ENCODE results near the gene MRPL57.
"Not testable (repeated sequence)": the region's sequence is repeated elsewhere in the genome, so short reads cannot be mapped to it uniquely, and the experiment has no call there.

The MRPL57 gene

DNA sequence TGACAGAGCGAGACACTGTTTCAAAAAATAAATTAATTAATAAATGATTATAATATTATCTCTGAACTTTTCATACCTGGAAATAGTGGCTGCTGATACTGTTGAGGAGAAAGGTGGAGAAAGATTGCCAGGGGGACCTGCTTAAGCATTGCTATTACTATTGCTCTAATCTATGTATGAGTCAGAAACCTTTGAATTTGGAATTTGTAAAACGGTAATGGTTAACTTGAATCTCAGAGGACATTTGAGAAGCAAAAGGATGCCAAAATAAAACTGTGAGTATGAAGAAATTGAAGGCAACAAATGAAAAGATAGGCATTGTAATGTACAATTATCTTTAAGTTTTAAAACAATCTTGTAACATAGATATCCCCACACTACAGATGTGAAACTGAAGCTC, 5.2 kb downstream of the MRPL57 start:
- no peak for DNase-seq

DNA sequence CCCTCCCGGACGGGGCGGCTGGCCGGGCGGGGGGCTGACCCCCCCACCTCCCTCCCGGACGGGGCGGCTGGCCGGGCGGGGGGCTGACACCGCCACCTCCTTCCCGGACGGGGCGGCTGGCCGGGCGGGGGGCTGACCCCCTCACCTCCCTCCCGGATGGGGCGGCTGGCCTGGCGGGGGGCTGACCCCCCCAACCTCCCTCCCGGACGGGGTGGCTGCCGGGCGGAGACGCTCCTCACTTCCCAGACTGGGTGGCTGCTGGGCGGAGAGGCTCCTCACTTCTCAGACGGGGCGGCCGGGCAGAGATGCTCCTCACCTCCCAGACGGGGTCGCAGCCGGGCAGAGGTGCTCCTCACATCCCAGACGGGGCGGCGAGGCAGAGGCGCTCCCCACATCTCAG, 10.0 kb downstream of the MRPL57 start:
- DNase-seq = not testable (repeated sequence)

DNA sequence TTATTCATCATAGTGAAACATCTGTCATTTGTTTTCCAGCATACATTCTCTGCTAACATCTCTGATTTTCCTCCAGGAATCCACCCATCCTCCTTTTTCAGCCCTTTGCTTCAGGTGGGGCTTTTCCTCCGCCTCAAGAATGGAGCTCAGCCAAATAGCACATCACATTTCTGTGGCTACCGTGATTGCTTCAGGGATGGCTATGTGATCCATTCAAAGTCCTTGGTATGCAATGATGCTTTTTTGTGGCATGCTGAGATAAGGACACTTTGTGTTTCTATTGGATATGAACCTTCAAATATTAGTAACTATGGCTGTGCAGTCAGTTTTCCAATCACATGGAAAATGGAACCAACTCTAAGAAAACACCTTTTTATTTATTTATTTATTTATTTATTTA, 18.3 kb downstream of the MRPL57 start:
- not testable (repeated sequence) for DNase-seq

DNA sequence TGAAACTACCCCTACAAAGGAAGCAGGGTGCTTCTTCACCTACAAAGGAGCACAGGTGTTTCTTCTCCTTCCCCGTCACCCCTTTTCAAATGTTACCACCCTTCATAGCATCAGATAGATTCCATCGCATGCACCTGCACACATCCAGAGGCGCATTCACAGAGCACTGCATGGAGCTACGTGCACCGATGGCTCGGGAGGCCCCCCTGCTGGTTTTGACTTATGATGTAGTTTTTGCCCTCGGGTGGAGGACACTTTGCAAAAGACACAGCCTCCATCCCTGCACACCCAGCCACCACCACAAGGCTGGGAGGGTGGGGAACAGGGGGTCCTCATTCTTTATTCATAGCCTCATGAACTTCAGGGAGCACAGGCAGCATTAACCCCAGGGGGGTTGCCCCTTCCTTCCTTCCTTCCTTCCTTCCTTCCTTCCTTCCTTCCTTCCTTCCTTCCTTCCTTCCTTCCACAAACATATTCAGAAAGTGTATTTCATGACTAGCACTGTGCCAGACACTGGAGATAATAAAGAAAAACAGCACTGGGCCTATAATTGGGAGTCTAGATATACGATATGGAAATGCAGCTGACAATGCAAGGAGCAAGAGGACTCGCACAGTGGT, 21.3 kb downstream of the MRPL57 start:
- not testable (repeated sequence) for DNase-seq

DNA sequence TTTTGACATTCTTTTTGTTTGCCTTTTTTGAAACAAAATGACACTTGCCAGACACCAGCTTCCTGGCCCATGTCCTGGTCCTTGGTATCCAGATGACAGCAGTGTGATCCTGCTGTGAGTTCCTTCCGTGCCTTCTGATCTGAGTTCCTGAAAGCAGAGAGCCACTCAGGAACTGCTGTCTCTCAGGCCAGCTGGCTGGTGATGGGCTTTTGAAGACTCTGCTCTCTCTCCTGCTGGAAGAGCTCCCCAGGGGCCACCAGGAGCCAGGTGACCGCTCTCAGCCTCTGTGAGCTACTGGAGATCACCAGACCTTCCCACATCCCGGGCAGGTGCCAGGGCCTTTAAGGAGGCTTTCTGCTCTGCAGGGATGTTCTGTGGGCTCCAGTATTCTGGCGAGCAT, 21.9 kb downstream of the MRPL57 start:
- not testable (repeated sequence) for DNase-seq

DNA sequence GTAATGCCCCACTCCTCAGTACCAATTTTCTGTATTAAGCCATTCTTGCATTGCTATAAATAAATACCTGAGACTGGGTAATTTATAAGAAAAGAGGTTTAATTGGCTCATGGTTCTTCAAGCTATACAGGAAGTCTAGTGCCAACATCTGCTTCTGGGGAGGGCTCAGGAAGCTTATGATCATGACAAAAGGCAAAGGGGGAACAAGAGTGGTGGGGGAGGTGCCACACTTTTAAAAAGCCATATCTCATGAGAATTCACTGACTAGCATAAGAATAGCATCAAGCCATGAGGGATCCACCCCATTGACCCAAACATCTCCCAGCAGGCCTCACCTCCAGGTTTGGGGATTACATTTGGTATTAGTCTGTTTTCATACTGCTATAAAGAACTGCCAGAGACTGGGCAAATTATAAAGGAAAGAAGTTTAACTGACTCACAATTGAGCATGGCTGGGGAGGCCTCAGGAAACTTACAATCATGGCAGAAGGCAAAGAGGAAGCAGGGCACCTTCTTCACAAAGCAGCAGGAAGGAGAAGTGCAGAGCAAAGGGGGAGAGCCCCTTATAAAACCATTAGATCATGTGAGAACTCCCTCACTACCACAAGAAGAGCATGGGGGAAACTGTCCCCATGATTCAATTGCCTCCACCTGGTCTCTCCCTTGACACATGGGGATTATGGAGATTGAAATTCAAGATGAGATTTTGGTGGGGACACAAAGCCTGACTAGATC, 25.2 kb downstream of the MRPL57 start:
- not testable (repeated sequence) for DNase-seq

DNA sequence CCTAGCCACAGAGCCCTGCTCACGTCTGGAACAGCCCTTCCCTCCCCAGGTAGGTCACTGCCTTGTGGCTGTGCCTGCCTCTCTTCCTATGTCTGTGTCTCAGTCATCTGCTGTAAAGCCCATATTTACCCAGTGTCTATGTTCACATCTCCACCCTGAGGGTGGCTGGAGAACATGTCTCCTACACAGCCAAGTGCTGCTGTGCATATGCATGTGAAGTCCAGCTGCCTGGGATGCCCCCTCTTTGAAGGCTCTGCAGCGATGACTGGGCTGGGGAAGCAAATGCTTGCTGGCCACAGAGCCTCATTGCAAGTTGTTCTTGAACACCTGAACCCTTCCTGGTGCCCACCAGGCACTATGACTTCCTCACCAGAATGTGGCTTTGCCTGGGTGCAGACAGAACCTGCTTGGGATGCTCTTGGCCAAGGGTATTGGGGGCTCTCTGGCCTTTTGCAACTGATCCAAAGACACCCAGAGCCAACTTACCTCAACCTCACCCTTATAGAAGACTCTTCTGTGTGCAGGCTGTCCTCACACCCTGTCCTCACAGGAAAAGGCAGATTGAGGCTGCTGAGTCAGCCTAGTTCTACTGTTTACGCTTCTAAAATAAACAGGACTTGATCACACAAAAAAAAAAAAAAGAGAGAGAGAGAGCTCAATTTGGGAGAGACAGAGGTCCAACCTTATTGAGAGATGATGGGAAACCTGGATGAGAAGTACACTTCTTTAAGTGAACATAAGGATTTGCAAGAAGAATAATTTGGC, 26.5 kb downstream of the MRPL57 start:
- no peak for DNase-seq

DNA sequence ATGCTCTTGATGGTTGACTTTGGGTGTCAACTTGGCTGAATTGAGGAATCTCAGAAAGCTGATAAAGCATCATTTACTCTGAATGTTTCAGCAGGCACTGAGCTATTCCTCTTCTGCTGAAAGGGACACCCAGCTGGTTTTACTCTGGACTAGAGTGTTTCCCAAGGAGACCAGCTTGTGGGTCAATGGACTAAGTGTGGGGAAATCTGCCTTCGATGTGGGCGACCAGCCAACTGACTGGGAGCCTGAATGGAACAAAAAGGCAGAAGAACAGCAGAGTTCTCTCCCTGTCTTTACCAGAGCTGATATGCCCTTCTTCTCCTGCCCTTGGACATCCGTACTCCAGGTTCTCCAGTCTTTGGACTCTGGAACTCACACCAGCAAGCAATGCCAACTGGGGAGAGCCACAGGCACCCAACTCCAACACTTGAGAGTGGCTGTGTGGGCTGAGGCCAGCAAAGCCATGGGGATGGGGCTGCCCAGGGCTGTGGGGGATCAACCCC, 32.2 kb downstream of the MRPL57 start:
- DNase-seq = no peak

DNA sequence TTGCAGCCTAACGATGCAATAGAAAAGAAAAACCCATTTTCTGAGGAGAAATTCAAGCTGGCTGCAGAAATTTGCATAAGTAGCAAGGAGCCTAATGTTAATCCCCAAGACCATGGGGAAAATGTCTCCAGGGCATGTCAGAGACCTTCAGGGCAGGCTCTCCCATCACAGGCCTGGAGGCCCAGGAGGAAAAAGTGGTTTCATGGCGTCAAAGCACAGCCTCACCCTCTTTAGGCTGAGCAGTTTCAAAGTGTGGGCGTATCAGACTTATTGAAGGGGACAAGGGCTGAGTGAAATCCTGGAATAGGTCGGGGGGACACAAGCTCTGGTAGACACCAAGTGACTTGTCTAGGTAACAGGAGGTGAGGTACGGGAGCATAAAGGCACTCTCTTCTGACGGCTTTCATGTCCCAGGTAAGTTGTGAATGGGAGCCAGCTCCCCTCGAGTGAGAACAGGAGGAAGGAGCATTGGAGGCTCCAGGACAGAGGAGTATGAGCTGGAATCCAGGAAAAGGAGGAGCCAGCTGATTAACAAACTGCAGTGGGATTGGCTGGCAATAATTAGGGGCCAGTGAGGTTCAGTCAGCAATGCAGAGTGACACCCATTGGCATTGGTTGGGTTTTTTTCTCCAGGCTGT, 35.8 kb downstream of the MRPL57 start:
- no peak for DNase-seq

DNA sequence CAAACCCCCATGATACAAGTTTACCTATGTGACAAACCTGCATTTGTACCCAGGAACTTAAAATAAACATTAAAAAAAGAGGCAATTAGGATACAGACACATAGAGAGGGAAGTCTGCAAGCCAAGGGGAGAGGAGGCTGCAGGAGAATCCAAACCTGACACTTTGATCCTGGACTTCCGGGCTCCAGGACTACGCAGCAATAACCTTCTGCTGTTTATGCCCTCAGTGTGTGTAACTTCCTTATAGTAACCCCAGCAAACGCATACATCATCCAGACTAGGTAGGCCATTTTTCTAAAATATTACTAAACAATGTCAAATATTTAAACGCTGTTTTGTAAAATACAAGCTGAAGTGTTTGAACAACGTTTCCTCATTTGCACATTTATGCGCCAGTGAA, 39.0 kb downstream of the MRPL57 start:
- DNase-seq = not testable (repeated sequence)

DNA sequence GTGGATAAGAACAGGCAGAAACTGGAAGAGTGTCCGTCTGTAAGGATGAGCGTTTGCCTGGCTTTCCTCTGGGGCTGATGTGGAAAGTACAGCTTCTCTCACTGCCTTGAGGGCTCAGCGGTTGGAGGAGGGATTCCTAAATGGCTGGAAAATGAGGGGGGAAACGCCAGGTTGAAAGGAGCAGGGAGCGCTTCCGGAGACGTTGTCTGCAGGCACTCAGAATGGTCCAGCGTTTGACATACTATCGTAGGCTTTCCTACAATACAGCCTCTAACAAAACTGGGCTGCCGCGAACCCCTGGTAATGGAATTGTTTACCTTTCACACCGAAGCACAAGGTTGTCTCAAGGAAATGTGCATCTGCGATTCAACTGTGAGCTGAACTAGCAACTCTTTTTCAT, 39.9 kb downstream of the MRPL57 start:
- DNase-seq = no peak

DNA sequence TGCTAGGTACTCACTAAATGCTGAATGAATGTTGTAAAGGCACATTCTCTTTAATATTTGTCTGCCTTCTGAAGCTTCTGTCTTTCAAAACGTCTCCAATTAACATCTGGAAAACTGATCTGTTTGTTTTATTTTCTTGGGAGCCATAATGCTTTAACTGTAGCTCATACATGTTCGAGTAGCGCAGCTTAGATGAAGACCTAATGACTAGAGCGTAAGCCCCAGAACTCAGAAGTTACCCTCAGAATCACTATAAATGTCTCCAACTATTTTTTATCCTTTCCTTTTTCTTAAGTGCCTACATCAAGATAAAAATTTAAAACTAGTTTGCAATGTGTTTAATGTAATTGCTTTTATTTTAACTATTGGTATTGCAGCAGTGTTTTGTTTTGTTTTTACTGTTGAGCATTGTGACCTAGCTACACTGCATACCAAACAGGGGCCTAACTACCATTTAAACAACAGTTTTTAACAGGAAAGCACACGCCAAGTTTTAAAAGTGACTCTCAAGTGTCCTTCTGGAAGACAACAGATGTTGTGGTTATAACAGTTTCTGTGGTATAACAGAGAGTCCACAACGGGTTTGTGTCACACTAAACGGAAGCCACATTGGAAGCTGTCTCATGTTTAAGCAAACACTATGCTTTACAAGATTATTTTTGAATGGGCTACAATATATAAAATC, 42.0 kb downstream of the MRPL57 start:
- no peak for DNase-seq

DNA sequence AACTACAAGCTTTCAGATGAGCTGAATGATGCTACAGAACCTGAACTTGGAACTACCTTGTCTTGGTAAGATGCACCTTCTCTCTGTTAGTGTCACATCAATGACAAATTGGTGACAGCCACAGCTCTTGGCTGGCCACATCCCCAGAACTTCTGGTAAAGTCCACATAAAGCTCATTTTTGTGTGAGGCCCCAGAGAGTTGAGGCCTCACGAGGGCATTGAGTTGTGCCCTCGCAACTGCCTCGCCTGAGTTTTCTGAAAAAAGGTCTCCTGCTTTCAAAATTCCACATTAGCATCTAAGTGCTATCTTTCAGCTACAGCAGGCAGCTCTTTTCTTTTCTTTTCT, 42.6 kb downstream of the MRPL57 start:
- DNase-seq = no peak

DNA sequence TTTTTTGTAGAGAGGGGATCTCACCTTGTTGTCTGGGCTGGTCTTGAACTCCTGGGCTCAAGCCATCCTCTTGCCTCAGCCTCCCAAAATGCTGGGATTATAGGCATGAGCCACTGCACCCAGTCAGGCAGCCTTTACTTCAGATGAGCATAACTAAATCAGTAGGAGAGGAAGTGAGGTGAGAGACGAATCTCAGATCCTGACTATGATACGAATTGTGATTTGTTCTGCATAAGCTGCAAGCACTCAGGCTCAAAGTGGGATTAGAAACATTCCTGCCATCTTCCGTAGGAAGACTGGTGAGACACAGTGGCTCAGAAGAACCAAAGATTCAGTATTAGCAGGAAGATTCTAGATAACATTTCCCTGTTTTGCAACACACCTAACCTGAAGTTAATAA, 43.3 kb downstream of the MRPL57 start:
- DNase-seq = not testable (repeated sequence)

DNA sequence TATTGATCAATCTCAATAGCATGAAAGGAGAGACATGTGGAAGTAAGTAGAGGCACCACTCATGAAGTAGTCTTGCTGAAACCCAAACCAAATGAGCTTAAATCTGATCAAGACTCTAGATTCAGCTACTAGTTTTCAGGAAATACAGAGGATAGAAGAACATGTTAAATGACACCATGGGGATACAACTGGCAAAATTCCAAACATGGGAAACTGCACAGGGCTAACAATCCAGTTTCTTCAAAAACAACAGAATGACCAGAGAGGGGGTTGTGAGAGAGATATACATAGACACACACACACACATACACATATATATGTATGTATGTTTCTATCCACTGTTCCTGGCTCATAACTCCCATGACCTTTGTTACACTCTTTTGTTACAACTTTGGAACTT, 44.8 kb downstream of the MRPL57 start:
- no peak for DNase-seq

DNA sequence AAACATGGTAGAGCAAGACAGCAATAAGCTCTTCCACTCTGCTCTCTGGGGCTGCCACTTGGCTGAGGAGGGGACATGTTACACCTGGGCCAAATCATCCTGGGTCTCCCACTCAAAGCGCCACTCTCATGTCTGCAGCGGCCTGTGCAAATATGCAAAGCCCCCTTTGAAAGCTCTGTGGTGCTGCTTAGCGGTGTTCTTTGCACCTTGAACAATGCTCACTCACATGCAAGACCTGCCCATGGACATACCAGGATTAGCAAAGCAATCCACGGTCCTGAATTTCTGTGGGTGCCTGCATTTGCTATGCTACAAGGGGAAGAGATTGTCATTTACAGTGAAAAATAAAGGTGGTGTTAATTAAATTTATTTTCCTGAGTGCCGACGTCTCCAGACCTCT, 48.6 kb downstream of the MRPL57 start:
- no peak for DNase-seq

DNA sequence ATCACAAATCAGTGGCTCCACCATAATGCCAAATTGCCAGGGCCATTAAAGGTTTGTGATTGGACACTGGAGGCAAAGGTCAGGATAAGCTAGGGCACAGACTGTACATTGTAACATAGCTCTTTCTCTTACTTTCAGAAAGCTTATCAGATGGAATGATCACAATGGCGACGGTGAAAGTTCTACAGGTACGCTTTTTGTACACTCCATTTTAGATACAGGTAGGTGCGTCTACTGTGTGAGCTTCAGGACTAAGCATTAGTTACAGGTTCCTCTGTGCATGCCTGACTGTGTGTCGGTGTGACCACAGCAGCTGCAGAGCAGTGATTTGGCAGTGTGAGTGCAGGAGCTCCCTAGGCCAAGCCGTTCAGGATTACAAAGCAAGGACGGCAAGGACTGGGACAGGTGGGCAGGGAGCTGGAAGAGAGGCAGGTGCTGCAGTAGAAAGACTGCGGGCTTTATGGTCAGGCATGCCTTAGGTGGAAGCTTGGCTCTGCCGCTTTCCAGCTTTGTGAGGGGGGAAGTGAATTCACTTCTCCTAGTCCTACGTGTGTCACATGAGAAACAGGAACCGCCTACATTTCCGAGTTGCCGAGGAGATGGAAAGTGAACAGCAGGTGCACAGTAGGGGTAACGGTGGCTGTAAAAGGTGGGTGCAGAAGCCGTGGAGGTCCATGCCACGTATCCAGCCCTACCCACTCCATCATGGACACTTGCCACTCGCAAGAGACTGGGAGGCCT, 49.6 kb downstream of the MRPL57 start:
- no peak for DNase-seq

DNA sequence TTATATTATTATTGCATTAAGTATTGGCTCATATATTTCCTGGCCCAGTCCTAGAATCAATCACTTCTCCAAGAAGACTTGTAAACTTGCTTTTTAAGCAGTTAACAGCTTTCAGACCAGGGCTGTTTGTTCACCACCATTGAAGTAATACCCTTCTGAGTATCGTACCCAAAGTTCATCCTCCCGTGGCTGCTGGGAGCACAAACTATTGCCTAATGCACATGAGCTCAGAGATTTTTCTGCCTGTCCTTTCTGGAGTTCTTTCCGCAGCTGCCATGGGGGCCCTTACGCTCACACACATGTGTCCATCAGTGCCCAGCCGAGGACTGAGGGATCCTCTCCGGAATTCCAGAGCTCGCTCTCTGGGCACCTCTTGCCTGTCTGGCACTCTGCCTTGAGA, 51.5 kb downstream of the MRPL57 start:
- DNase-seq = no peak

All from right kidney (tissue), 1 donor.